Measurements from ENCODE around the gene ELOVL5. TPM values are rescaled to one million over a fixed set of nuclear protein-coding genes. Genes with fewer than 3 reads are reported as not detected.

Gene ELOVL5
- total RNA-seq, 1 donor from 2014 or later, result 72.4 TPM

GRCh38 chr6:53301801-53302537, 46.8 kb downstream of the ELOVL5 start:
- intact Hi-C loops (cut with DNase I), result no loop called here
- Histone ChIP-seq H3K36me3 (no peaks in the 10 kb centered on the region), H3K4me3 (no peak overlapping the region), H3K9me3 (no peaks in the 10 kb centered on the region), H3K4me1 (peaks cover 66% of the 10 kb centered on the region), H3K27me3 (ENCODE audit: low read depth) (no peaks in the 10 kb centered on the region), H3K27ac (peak overlapping the region; percentile 70)
- DNase-seq (no peak), ATAC-seq (peak; percentile 78 to 80)
- no peak for TF ChIP-seq CTCF (IDR thresholded peaks at IDR 0.05)

GRCh38 chr6:53300656-53301551, 47.8 kb downstream of the ELOVL5 start:
- intact Hi-C loops (cut with DNase I), result no loop called here
- Histone ChIP-seq H3K27me3 (ENCODE audit: low read depth) (no peaks in the 10 kb centered on the region), H3K9me3 (no peaks in the 10 kb centered on the region), H3K27ac (peak overlapping the region; percentile 70), H3K36me3 (no peaks in the 10 kb centered on the region), H3K4me3 (no peak overlapping the region), H3K4me1 (peaks cover 68% of the 10 kb centered on the region)
- DNase-seq (peak; percentile 51), ATAC-seq (peak; percentile 69 to 84)
- no peak for TF ChIP-seq CTCF (IDR thresholded peaks at IDR 0.05)

- Histone ChIP-seq H3K27me3 (ENCODE audit: low read depth) (no peaks in the 10 kb centered on the region), H3K4me3 (no peak overlapping the region), H3K27ac (peak overlapping the region; percentile 15), H3K4me1 (peaks cover 68% of the 10 kb centered on the region), H3K36me3 (no peaks in the 10 kb centered on the region), H3K9me3 (no peaks in the 10 kb centered on the region)
- no peak for DNase-seq
- intact Hi-C loops (cut with DNase I), result no loop called here
- ATAC-seq, result no peak
- no peak for TF ChIP-seq CTCF (IDR thresholded peaks at IDR 0.05)
Observed at GRCh38 chr6:53299331-53300005, 49.3 kb downstream of the ELOVL5 start.

- H3K27me3 ChIP-seq (ENCODE audit: low read depth), result no peaks in the 10 kb centered on the region
- no peaks in the 10 kb centered on the region for H3K36me3 ChIP-seq
- DNase-seq, result no peak
- no peak overlapping the region for H3K27ac ChIP-seq
- no peaks in the 10 kb centered on the region for H3K9me3 ChIP-seq
- TF ChIP-seq CTCF (IDR thresholded peaks at IDR 0.05), result no peak
- no peak for ATAC-seq
- no peak overlapping the region for H3K4me3 ChIP-seq
- H3K4me1 ChIP-seq, result peaks cover 45% of the 10 kb centered on the region
- intact Hi-C loops (cut with DNase I), result no loop called here
Observed at GRCh38 chr6:53297004-53297403, 51.7 kb downstream of the ELOVL5 start.

- intact Hi-C loops (cut with DNase I), result no loop called here
- ATAC-seq (no peak), DNase-seq (no peak)
- peaks cover 36% of the 10 kb centered on the region for H3K4me1 ChIP-seq
- H3K9me3 ChIP-seq, result no peaks in the 10 kb centered on the region
- H3K27ac ChIP-seq, result no peak overlapping the region
- TF ChIP-seq CTCF (IDR thresholded peaks at IDR 0.05), result no peak
- H3K27me3 ChIP-seq (ENCODE audit: low read depth), result no peaks in the 10 kb centered on the region
- H3K36me3 ChIP-seq, result peaks cover 11% of the 10 kb centered on the region
- H3K4me3 ChIP-seq, result no peak overlapping the region
Observed at GRCh38 chr6:53295176-53295575, 53.6 kb downstream of the ELOVL5 start.
